ENCODE measurements around the gene MED16. TPM values are rescaled to one million over a fixed set of nuclear protein-coding genes. Genes with fewer than 3 reads are reported as not detected.

Gene MED16
- total and polyA plus RNA-seq, 2 of the 13 experiments (the other 11 are each of a cell fraction or from before 2014, with no cell fraction given) = 13.3 to 14.8 TPM

GRCh38 chr19:934865-935479 lies 42.0 kb upstream of the MED16 start (continued):
- TF ChIP-seq RELA (CRISPR knock-in tag; IDR thresholded peaks at IDR 0.05) (no peak), SRSF1 (optimal IDR thresholded peaks at IDR 0.05; ENCODE audit: low read depth, low read length) (peak; percentile 42), ZBTB34 (CRISPR knock-in tag; IDR thresholded peaks at IDR 0.05) (peak; percentile 97), WIZ (CRISPR knock-in tag; IDR thresholded peaks at IDR 0.05) (no peak), ZNF550 (CRISPR knock-in tag; IDR thresholded peaks at IDR 0.05; ENCODE audit: borderline replicate concordance) (no peak), MTF1 (CRISPR knock-in tag; IDR thresholded peaks at IDR 0.05) (0 out of 2 replicates have a peak, but pooled peaks have one; percentile 61), NR0B2 (CRISPR knock-in tag; IDR thresholded peaks at IDR 0.05) (peak; percentile 87; the same call in 1 of the 2 replicates), ZNF18 (CRISPR knock-in tag; IDR thresholded peaks at IDR 0.05; ENCODE audit: insufficient replicate concordance) (peak; percentile 61), ELK4 (CRISPR knock-in tag; IDR thresholded peaks at IDR 0.05; ENCODE audit: borderline replicate concordance) (no peak), NBN (conservative IDR thresholded peaks at IDR 0.05) (no peak), RERE (CRISPR knock-in tag; IDR thresholded peaks at IDR 0.05; ENCODE audit: low read depth) (no peak; the same call in 1 of the 2 replicates), HINFP (CRISPR knock-in tag; IDR thresholded peaks at IDR 0.05; ENCODE audit: low read depth) (0 out of 2 replicates have a peak, but pooled peaks have one; percentile 46), IKZF5 (CRISPR knock-in tag; IDR thresholded peaks at IDR 0.05) (peak; percentile 97), TRIM24 (CRISPR knock-in tag; IDR thresholded peaks at IDR 0.05) (no peak), MED1 (CRISPR knock-in tag; IDR thresholded peaks at IDR 0.05) (peak; percentile 95), RFX3 (CRISPR knock-in tag; IDR thresholded peaks at IDR 0.05) (0 out of 2 replicates have a peak, but pooled peaks have one; percentile 10)
